ENCODE results near the gene GOLGA6C. TPM values are rescaled to one million over a fixed set of nuclear protein-coding genes. Genes with fewer than 3 reads are reported as not detected.
"Not testable (repeated sequence)": the region's sequence is repeated elsewhere in the genome, so short reads cannot be mapped to it uniquely, and the experiment has no call there.

The GOLGA6C gene
- total RNA-seq, 2 donors from 2014 or later = not detected

GRCh38 chr15:75293660-75294059 lies 35.5 kb downstream of the GOLGA6C start:
- H3K4me3 ChIP-seq; intact Hi-C loops (cut with DNase I); H3K9ac ChIP-seq (ENCODE audit: low read depth in 2 of 2, low read length in 2 of 2); H3K27me3 ChIP-seq; H3K27ac ChIP-seq; DNase-seq; H3K9me3 ChIP-seq; H3K36me3 ChIP-seq; H3K4me1 ChIP-seq: not testable (repeated sequence)

- H3K4me3 ChIP-seq; H3K9ac ChIP-seq (ENCODE audit: low read depth in 2 of 2, low read length in 2 of 2); H3K4me1 ChIP-seq; H3K27me3 ChIP-seq; H3K36me3 ChIP-seq; DNase-seq; H3K27ac ChIP-seq; intact Hi-C loops (cut with DNase I); H3K9me3 ChIP-seq: not testable (repeated sequence)
Measured at GRCh38 chr15:75298541-75299310, 40.6 kb downstream of the GOLGA6C start.

- TF ChIP-seq CTCF (IDR thresholded peaks at IDR 0.05) = peak; percentile 55
- peak; percentile 77 for DNase-seq
- H3K9ac ChIP-seq (ENCODE audit: low read depth in 2 of 2, low read length in 2 of 2); H3K27me3 ChIP-seq; H3K4me3 ChIP-seq; intact Hi-C loops (cut with DNase I); H3K9me3 ChIP-seq; H3K4me1 ChIP-seq; H3K36me3 ChIP-seq; H3K27ac ChIP-seq: not testable (repeated sequence)
Measured at GRCh38 chr15:75299311-75299688, 41.2 kb downstream of the GOLGA6C start.

GRCh38 chr15:75300026-75300425 lies 41.9 kb downstream of the GOLGA6C start:
- H3K9ac ChIP-seq (ENCODE audit: low read depth in 2 of 2, low read length in 2 of 2); DNase-seq: not testable (repeated sequence)
- intact Hi-C loops (cut with DNase I) = loop anchor here (10.0 kb wide), 1 partner anchor 275 kb away; the partner anchor contains the start of gene PPCDC

GRCh38 chr15:75302318-75302717 lies 44.2 kb downstream of the GOLGA6C start:
- Histone ChIP-seq H3K9me3 (no peaks in the 10 kb centered on the region), H3K4me3 (no peak overlapping the region), H3K9ac (ENCODE audit: low read depth in 2 of 2, low read length in 2 of 2) (peak overlapping the region in 1 of 2 donors; percentile 24), H3K4me1 (no peaks in the 10 kb centered on the region), H3K27me3 (no peaks in the 10 kb centered on the region), H3K36me3 (no peaks in the 10 kb centered on the region), H3K27ac (no peak overlapping the region)
- no peak for DNase-seq
- TF ChIP-seq CTCF (IDR thresholded peaks at IDR 0.05) = no peak
- intact Hi-C loops (cut with DNase I) = loop anchor here (10.0 kb wide), 1 partner anchor 278 kb away; the partner anchor contains the start of gene PPCDC

More at GRCh38 chr15:75300026-75300425, 41.9 kb downstream of the GOLGA6C start:
- not testable (repeated sequence) for H3K27me3 ChIP-seq, H3K4me1 ChIP-seq, H3K36me3 ChIP-seq, H3K9me3 ChIP-seq, H3K4me3 ChIP-seq, H3K27ac ChIP-seq

- H3K27ac ChIP-seq; H3K9me3 ChIP-seq; H3K4me1 ChIP-seq; H3K36me3 ChIP-seq; H3K9ac ChIP-seq (ENCODE audit: low read depth in 2 of 2, low read length in 2 of 2); H3K27me3 ChIP-seq; DNase-seq; H3K4me3 ChIP-seq: not testable (repeated sequence)
- intact Hi-C loops (cut with DNase I) = loop anchor here (10.0 kb wide), 1 partner anchor 278 kb away; the partner anchor contains the start of gene PPCDC
Measured at GRCh38 chr15:75302753-75303152, 44.6 kb downstream of the GOLGA6C start.

- no peaks in the 10 kb centered on the region for H3K9me3 ChIP-seq
- H3K36me3 ChIP-seq = no peaks in the 10 kb centered on the region
- H3K4me3 ChIP-seq = no peak overlapping the region
- no peaks in the 10 kb centered on the region for H3K4me1 ChIP-seq
- intact Hi-C loops (cut with DNase I) = loop anchor here (10.0 kb wide), 1 partner anchor 281 kb away; the partner anchor contains the start of gene PPCDC
- no peak overlapping the region for H3K9ac ChIP-seq (ENCODE audit: low read depth in 2 of 2, low read length in 2 of 2)
- DNase-seq = no peak
- TF ChIP-seq CTCF (IDR thresholded peaks at IDR 0.05) = no peak
- H3K27ac ChIP-seq = no peak overlapping the region
- no peaks in the 10 kb centered on the region for H3K27me3 ChIP-seq
Measured at GRCh38 chr15:75306188-75306587, 48.1 kb downstream of the GOLGA6C start.

Measured in colonic mucosa (tissue), 4 donors.